GM11168 (cell line): ENCODE results near the gene FREM3.
"Not testable (repeated sequence)": the region's sequence is repeated elsewhere in the genome, so short reads cannot be mapped to it uniquely, and the experiment has no call there.

Source experiments
- in situ Hi-C: fragments of 300-500 bp; cut with MboI; formaldehyde crosslinking; loops from one replicate; pipeline ENCODE4 v1.12.0; 2022; ENCODE audit warnings: low sequenced_read_pairs; ENCODE audit not compliant: unreplicated experiment

The FREM3 gene

GRCh38 chr4:143587703-143588102 is 112.8 kb downstream of the FREM3 start:
- in situ Hi-C loops = no loop called here

- in situ Hi-C loops = no loop called here
Measured at GRCh38 chr4:143586080-143586479, 114.4 kb downstream of the FREM3 start.

- in situ Hi-C loops = no loop called here
Measured at GRCh38 chr4:143585548-143585947, 114.9 kb downstream of the FREM3 start.

DNA sequence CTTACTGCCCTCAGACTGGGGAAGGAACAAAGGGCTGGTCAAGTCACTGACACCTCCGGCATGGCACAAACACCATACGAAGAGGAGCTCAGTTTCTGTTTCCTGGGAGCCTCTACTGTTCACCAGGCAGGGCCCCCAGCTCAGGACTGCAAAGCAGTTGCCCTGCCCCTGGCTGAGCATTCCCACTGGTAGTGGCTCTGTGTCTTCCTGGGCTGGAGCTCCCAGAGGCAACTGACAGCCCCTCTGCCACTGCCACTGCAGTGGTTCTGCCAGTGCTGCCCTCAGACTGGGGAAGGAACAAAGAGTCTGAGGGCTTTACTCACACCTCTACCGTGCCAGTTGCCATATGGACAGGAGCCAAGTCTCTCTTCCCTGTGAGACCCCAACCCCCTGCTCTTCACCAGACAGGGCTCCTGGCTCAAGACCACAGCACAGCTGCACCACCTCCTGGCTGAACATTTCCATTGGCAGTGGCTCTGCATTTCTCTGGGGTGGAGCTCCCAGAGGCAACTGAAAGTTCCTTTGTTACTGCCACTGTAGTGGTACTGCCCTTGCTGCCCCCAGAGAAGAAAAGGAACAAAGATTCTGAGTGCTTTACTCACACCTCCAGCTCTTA is 119.0 kb downstream of the FREM3 start:
- in situ Hi-C loops = no loop called here

DNA sequence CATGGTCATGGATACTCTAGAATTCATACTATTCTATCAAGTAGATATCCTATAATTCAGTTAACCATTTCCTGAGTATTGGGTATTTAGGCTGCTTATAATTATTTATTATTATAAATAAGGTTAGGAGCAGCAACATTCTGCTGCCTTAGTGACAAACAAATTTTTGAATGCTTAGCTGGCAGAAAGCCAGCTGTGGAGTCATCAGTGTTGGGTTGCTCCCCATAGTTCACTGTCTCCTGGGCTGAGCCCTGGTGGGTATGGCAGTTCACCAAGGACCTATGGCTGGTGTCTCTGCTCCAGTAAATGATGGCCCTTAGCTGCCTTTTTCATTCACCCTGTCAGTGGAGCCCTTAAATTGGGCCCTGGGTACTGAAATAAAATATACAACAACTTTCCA is 125.1 kb downstream of the FREM3 start:
- in situ Hi-C loops = no loop called here

- in situ Hi-C loops = loop anchor here (25.0 kb wide), 1 partner anchor 348 kb away; the partner anchor contains the start of gene GYPE
Measured at GRCh38 chr4:143564472-143564871, 136.0 kb downstream of the FREM3 start.

DNA sequence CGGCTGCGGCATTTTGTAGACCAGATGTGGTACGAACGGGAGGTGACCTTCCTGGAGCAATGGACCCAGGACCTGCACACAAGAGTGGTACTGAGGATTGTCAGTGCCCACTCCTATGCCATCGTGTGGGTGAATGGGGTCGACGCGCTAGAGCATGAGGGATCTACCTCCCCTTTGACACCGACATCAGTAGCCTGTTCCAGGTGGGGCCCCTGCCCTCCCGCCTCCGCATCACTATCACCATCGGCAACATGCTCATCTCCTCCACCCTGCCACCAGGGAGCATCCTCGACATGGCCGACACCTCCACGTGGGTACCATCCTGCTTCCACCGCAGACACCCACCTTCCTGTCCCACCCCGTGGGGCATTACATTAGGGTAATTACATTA is 140.7 kb downstream of the FREM3 start:
- in situ Hi-C loops = loop anchor here (25.0 kb wide), 1 partner anchor 353 kb away; the partner anchor contains the start of gene GYPE

- in situ Hi-C loops = loop anchor here (25.0 kb wide), 1 partner anchor 353 kb away; the partner anchor contains the start of gene GYPE
Measured at GRCh38 chr4:143558823-143559756, 141.4 kb downstream of the FREM3 start.

GRCh38 chr4:143558286-143558685 is 142.2 kb downstream of the FREM3 start:
- in situ Hi-C loops = loop anchor here (25.0 kb wide), 1 partner anchor 354 kb away; the partner anchor contains the start of gene GYPE

DNA sequence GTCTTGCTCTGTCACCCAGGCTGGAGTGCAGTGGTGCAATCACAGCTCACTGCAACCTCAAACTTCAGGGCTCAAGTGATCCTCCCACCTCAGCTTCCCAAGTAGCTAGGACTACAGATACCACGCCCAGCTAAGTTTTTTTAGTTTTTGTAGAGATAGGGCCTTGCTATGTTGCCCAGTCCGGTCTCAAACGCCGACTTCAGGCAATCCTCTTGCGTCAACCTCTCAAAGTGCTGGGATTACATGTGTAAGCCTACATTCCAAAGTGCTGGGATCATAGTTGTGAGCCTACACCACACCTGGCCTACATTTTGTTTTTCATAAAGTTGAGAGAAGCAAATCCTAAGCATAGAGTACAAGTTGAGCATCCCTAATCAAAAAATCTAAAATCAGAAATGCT is 144.8 kb downstream of the FREM3 start:
- in situ Hi-C loops = loop anchor here (25.0 kb wide), 1 partner anchor 357 kb away; the partner anchor contains the start of gene GYPE

DNA sequence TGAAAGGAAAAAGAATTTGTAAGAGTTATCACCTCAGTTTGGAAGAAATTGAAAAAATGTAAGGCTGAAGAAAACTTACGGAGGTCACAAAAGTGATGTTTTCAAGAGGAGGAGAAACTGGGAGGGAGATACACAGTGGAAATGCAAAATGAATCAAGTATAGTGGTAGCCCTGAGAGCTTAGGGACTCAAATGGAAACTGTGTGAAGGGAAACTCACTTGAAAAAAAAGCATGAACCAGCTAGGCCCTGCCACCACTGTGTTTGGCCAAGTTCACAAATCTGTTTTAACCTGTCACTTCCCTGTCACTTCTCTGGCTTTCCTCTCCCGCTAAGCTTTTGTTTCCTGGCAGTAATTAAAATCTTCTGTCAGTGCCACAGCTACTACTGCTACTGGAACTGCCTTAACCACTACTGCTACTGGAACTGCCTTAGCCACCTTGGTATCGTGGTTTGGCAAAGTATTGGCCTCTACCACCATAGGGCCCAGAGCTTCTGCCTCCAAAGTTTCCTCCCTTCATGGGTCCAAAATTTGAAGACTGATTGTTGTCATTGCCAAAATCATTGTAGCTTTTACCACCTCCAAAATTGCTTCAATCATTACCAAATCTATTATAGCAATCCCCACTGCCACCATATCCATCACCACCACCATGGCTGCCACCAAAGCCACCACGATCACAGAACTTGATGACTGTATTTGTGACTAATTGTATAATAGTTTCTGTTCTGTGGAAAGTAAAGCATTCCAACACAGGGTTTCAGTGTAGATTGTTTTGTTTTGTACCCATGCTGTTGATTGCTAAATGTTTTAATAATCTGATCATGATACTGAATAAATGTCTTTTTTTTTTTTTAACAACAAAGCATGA is 145.5 kb downstream of the FREM3 start:
- in situ Hi-C loops = loop anchor here (25.0 kb wide), 1 partner anchor 357 kb away; the partner anchor contains the start of gene GYPE

DNA sequence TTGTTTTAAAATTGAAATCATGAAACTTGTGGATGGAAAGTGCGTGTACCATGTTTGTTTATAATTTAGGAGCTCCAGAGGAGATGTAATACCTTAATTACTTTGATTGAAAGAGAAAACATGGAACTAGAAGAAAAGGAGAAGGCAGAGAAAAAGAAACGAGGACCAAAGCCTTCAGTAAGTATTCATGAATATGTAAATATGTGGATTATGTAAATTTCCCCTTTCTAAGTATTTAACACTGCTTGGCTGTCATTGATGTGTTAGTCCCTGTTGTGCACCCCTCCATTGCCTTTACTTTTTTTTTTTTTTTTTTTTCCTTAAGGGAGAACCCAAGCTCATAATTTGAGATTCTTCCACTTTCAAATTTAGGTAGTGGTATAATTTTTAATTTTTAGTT is 150.5 kb downstream of the FREM3 start:
- in situ Hi-C loops = loop anchor here (25.0 kb wide), 1 partner anchor 362 kb away; the partner anchor contains the start of gene GYPE

DNA sequence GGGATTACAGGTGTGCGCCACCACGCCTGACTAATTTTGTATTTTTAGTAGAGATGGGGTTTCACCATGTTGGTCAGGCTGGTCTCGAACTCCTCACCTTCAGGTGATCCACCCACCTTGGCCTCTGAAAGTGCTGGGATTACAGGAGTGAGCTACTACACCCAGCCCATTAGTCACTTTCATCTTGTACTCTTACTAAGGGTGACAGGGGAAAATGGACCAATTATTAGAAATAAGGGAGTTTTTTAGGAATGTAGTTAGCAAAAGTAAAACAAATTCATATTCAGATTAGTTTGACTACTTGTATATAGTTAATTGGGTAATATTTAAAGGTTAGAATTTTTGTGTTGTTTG is 160.8 kb downstream of the FREM3 start:
- in situ Hi-C loops = no loop called here

DNA sequence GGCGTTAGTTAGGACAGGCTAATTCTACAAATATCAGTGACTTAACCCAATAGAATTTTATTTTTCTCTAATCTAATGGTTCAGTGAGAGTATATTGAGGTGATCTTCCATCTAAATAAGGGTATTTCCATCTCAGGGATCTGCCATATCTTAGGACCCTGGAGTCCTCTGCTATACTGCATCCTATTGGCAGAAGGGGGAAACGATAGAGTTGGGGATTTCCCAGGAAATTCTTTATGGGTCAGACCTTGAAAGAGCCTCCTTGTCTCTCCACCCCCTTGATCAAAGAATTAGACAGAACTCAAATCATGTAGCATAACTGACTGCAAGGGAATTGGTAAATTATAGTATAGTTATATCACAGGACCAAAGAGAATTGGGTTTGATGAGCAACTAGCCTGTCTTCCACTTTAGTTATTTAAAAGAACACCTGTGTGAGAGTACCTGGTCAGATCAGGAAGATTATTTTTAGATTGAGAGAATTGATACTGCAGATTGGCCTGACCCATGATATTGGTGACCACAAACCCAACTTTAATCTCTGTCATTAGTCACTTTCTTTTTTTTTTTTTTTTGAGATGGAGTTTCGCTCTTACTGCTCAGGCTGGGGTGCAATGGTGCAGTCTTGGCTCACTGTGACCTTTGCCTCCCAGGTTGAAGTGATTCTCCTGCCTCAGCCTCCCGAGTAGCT is 161.4 kb downstream of the FREM3 start:
- in situ Hi-C loops = no loop called here

DNA sequence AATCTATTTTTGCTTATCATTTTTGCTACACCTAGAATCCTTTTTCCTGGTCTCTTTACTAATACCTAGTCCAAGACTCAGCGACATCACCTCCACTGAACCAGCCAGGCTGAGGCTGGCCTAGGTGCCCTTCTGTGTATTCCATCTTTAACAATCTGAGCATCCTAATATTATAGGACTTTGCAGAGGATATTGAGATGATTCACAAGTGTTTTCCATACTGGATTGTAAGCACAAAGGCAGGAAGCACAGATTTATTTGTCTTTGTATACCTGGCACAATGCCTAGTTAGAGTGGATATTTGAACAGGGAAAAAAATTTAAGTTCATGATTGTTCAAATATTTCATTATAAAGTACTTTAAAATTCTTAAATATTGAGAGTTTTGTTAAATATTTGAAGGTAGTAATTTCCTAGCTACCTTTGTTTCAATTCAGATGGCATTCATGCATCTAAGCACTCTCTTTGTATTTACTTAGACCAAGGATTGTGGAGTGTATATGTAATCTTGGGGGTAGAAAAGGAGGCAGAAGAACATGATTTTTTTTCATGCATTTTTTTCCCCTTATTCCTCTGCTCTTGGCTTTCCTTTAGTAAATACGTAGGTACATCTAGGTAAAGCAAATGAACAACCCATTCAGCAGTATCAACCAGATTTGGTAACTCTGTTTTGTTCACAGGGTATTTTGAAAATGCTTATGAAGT is 168.5 kb downstream of the FREM3 start:
- in situ Hi-C loops = no loop called here

- in situ Hi-C loops = no loop called here
Measured at GRCh38 chr4:143531380-143531779, 169.1 kb downstream of the FREM3 start.

- in situ Hi-C loops = not testable (repeated sequence)
Measured at GRCh38 chr4:143528046-143528445, 172.4 kb downstream of the FREM3 start.
